H1 (cell line): ENCODE results near the gene SMIM24. TPM values are rescaled to one million over a fixed set of nuclear protein-coding genes. Genes with fewer than 3 reads are reported as not detected.

Source experiments
- CTCF ChIA-PET: fragments of 300-600 bp; sonication (Branson Sonifier 250); formaldehyde crosslinking; loops from one replicate; lab custom pipeline; 2021; ENCODE audit not compliant: partially characterized antibody; lab: Charles Lee
- POLR2A ChIA-PET: fragments of 300-600 bp; sonication (Branson Sonifier 250); formaldehyde crosslinking; loops from one replicate; lab custom pipeline; 2021; ENCODE audit warnings: inconsistent platforms; ENCODE audit not compliant: partially characterized antibody; lab: Charles Lee
- DNase-seq, 2 experiments: peaks; one replicate each; pipeline versions ENCODE4 v3.0.0 to v3.0.0-alpha.2; 2010 to 2022; ENCODE audit warnings: low spot score in 2 of 2, low read depth in 1 of 2, mixed read lengths in 1 of 2
- FAIRE-seq: peaks from 2 replicates; lab custom pipeline; 2011; peaks lifted over from hg19 to GRCh38; lab: Jason Lieb, UNC
- H2AFZ ChIP-seq: 2 replicates; pipeline ENCODE4 v1.8.1; 2012; ENCODE audit warnings: low read length, inconsistent platforms
- H2AK5ac ChIP-seq: 2 replicates; pipeline ENCODE4 v1.6.1; 2013; ENCODE audit warnings: low read depth, low read length
- H2BK120ac ChIP-seq: replicated peaks from 2 replicates; pipeline ENCODE3; 2013; ENCODE audit warnings: low read depth, low read length, inconsistent platforms
- H2BK12ac ChIP-seq: 2 replicates; pipeline ENCODE4 v1.6.1; 2013; ENCODE audit warnings: low read depth, low read length
- H2BK15ac ChIP-seq: 2 replicates; pipeline ENCODE4 v1.6.1; 2013; ENCODE audit warnings: low read length
- H2BK20ac ChIP-seq: 2 replicates; pipeline ENCODE4 v1.6.1; 2013; ENCODE audit warnings: low read length
- H2BK5ac ChIP-seq: 2 replicates; pipeline ENCODE4 v1.6.1; 2013; ENCODE audit warnings: low read depth, low read length
- H3K14ac ChIP-seq: 2 replicates; pipeline ENCODE4 v1.6.1; 2013; ENCODE audit warnings: inconsistent platforms; ENCODE audit not compliant: insufficient read length
- H3K18ac ChIP-seq: 2 replicates; pipeline ENCODE4 v1.6.1; 2013; ENCODE audit warnings: low read length; ENCODE audit errors: extremely low read depth
- H3K23ac ChIP-seq: 2 replicates; pipeline ENCODE4 v1.6.1; 2013; ENCODE audit warnings: inconsistent platforms; ENCODE audit not compliant: insufficient read length
- H3K23me2 ChIP-seq: 2 replicates; pipeline ENCODE4 v1.6.1; 2013; ENCODE audit warnings: low read depth, low read length
- H3K27ac ChIP-seq: 2 replicates; pipeline ENCODE4 v1.6.1; 2011; ENCODE audit warnings: low read depth, low read length, inconsistent platforms
- H3K27me3 ChIP-seq, 4 experiments: replicated peaks in 1 of 4; 1 replicate in 1 of 4; 2 replicates in 3 of 4; pipeline versions ENCODE4 v1.6.1 to v1.8.1; 2011 to 2013; ENCODE audit warnings: low read length in 3 of 4, mild to moderate bottlenecking in 3 of 4, inconsistent platforms in 2 of 4, mixed read lengths in 2 of 4, moderate library complexity in 1 of 4; ENCODE audit not compliant: control insufficient read depth in 3 of 4, insufficient read depth in 3 of 4; ENCODE audit errors: extremely low read depth in 1 of 4
- H3K36me3 ChIP-seq, 4 experiments: 2 replicates each; pipeline versions ENCODE4 v1.6.1 to v1.8.1; 2011 to 2013; ENCODE audit warnings: mild to moderate bottlenecking in 4 of 4, low read length in 3 of 4, moderate library complexity in 2 of 4, control low read depth in 1 of 4, inconsistent platforms in 1 of 4; ENCODE audit not compliant: insufficient read depth in 4 of 4, control insufficient read depth in 2 of 4
- H3K4ac ChIP-seq: replicated peaks from 2 replicates; pipeline ENCODE3; 2013; ENCODE audit warnings: low read length, low read depth, mixed read lengths, inconsistent platforms; ENCODE audit not compliant: insufficient read length
- H3K4me1 ChIP-seq, 4 experiments: replicated peaks in 1 of 4; 1 replicate in 1 of 4; 2 replicates in 3 of 4; pipeline versions ENCODE4 v1.6.1 to v1.8.1; 2011 to 2013; ENCODE audit warnings: low read length in 3 of 4, inconsistent platforms in 2 of 4, mixed read lengths in 1 of 4; ENCODE audit not compliant: insufficient read depth in 4 of 4, control insufficient read depth in 3 of 4
- H3K4me2 ChIP-seq, 2 experiments: 2 replicates each; pipeline versions ENCODE4 v1.6.1 to v1.8.1; 2011 to 2013; ENCODE audit warnings: low read depth in 2 of 2, low read length in 2 of 2, control low read depth in 1 of 2, inconsistent platforms in 1 of 2, mild to moderate bottlenecking in 1 of 2; ENCODE audit not compliant: insufficient read depth in 1 of 2
- H3K4me3 ChIP-seq, 4 experiments: fragments of 200-600, 300-600 bp in 1 of 4; sonication (generic), shearing (Covaris generic), sonication (Bioruptor Twin) in 1 of 4; 2 replicates each; pipeline versions ENCODE4 v1.5.1 to v1.8.1; 2011 to 2016; ENCODE audit warnings: low read length in 4 of 4, low read depth in 3 of 4, control low read depth in 2 of 4, inconsistent platforms in 2 of 4, mild to moderate bottlenecking in 2 of 4, mixed read lengths in 1 of 4, moderate library complexity in 1 of 4; ENCODE audit not compliant: insufficient read depth in 2 of 4; ENCODE audit errors: extremely low read depth in 1 of 4
- H3K56ac ChIP-seq: replicated peaks from 2 replicates; pipeline ENCODE3; 2013; ENCODE audit warnings: low read depth, mild to moderate bottlenecking, mixed read lengths, low read length, inconsistent platforms; ENCODE audit not compliant: insufficient read length
- H3K79me1 ChIP-seq: 2 replicates; pipeline ENCODE4 v1.6.1; 2013; ENCODE audit warnings: low read depth, low read length, control low read depth
- H3K79me2 ChIP-seq, 2 experiments: 2 replicates each; pipeline versions ENCODE4 v1.6.1 to v1.8.1; 2012 to 2013; ENCODE audit warnings: low read length in 2 of 2, mild to moderate bottlenecking in 2 of 2, inconsistent platforms in 1 of 2; ENCODE audit not compliant: insufficient read depth in 2 of 2, control insufficient read depth in 1 of 2
- H3K9ac ChIP-seq, 4 experiments: replicated peaks in 1 of 4; 1 replicate in 1 of 4; 2 replicates in 3 of 4; pipeline versions ENCODE4 v1.6.1 to v1.8.1; 2011 to 2013; ENCODE audit warnings: low read depth in 3 of 4, low read length in 3 of 4, control low read depth in 2 of 4, mild to moderate bottlenecking in 2 of 4, moderate library complexity in 2 of 4, inconsistent platforms in 1 of 4; ENCODE audit errors: extremely low read depth in 1 of 4
- H3K9me3 ChIP-seq, 2 experiments: 2 replicates each; pipeline versions ENCODE4 v1.6.1 to v1.8.1; 2012 to 2013; ENCODE audit warnings: mild to moderate bottlenecking in 2 of 2, moderate library complexity in 2 of 2, control low read depth in 1 of 2, inconsistent platforms in 1 of 2, low read depth in 1 of 2, low read length in 1 of 2, mixed read lengths in 1 of 2; ENCODE audit not compliant: insufficient read depth in 2 of 2
- H4K20me1 ChIP-seq, 2 experiments: replicated peaks in 1 of 2; 2 replicates each; pipeline versions ENCODE3 to v1.8.1; 2011 to 2013; ENCODE audit warnings: inconsistent platforms in 2 of 2, low read length in 2 of 2, mild to moderate bottlenecking in 1 of 2; ENCODE audit not compliant: insufficient read depth in 2 of 2, control insufficient read depth in 1 of 2
- H4K5ac ChIP-seq: 2 replicates; pipeline ENCODE4 v1.6.1; 2013; ENCODE audit warnings: low read length, low read depth, mixed read lengths, inconsistent platforms; ENCODE audit not compliant: insufficient read length
- H4K8ac ChIP-seq: 2 replicates; pipeline ENCODE4 v1.8.0; 2013; ENCODE audit warnings: mild to moderate bottlenecking, moderate library complexity, low read length, inconsistent platforms; ENCODE audit not compliant: insufficient read depth; ENCODE audit errors: extremely low read depth
- H4K91ac ChIP-seq: replicated peaks from 2 replicates; pipeline ENCODE3; 2013; ENCODE audit warnings: low read length, mixed read lengths, inconsistent platforms; ENCODE audit not compliant: insufficient read length
- E2F6 ChIP-seq: IDR thresholded peaks from 2 replicates; pipeline ENCODE4 v1.6.1; 2012; ENCODE audit warnings: inconsistent platforms
- EZH2 ChIP-seq: fragments of 200-600 bp; sonication (generic); IDR thresholded peaks from 2 replicates; pipeline ENCODE4 v1.7.1; 2012; ENCODE audit warnings: low read depth, mild to moderate bottlenecking, moderate library complexity, low read length, inconsistent platforms; ENCODE audit not compliant: severe bottlenecking
- MAX ChIP-seq: IDR thresholded peaks from 2 replicates; pipeline ENCODE4 v1.6.1; 2012; ENCODE audit warnings: inconsistent platforms
- PHF8 ChIP-seq: fragments of 200-600 bp; sonication (generic); conservative IDR thresholded peaks from 2 replicates; pipeline ENCODE4 v1.7.1; 2012; ENCODE audit warnings: low read depth, mild to moderate bottlenecking, inconsistent platforms, low read length, moderate library complexity
- SP2 ChIP-seq: IDR thresholded peaks from 2 replicates; pipeline ENCODE4 v1.6.1; 2012; ENCODE audit warnings: mild to moderate bottlenecking, low read length, inconsistent platforms
- WGBS, 2 experiments: shearing (Covaris generic) in 1 of 2; methylation state at CpG; one replicate each; pipeline versions ENCODE4 v1.1.6 to v1.1.7; 2013 to 2015; ENCODE audit warnings: low lambda C conversion rate in 2 of 2, mixed read lengths in 2 of 2, inconsistent platforms in 1 of 2, low coverage in 1 of 2, missing lambda C conversion rate in 1 of 2; ENCODE audit not compliant: insufficient replicate concordance in 2 of 2, insufficient coverage in 1 of 2, insufficient read length in 1 of 2; ENCODE audit errors: extremely low coverage in 1 of 2, missing lambda C conversion rate in 1 of 2; 5-methylcytosine and 5-hydroxymethylcytosine counted together
- polyA plus RNA-seq, 7 experiments: library from polyadenylated mRNA; depleted of rRNA in 3 of 7; stranded (reverse) in 5 of 7; unstranded in 2 of 7; fragments of >200 nt in 5 of 7; fragments of 200-250 nt in 2 of 7; gene quantifications; 1 replicate in 5 of 7; 2 replicates in 1 of 7; 4 replicates in 1 of 7; pipeline versions ENCODE4 v1.2.1 to v1.2.3, GENCODE V29; 2011 to 2013; ENCODE audit warnings: missing spikeins in 2 of 7, mixed read lengths in 2 of 7
- total RNA-seq: library from RNA; stranded (reverse); fragmentation: NEBNext Ultra II Directional; extraction: Animal tissue kit (Norgen Biotek cat#: 25700); gene quantifications from 2 replicates; pipeline ENCODE4 v1.2.1, GENCODE V29; 2021
- TF ChIP-seq, protein P1 (sequence below), 3 experiments: IDR thresholded peaks; 1 replicate in 2 of 3; 2 replicates in 1 of 3; pipeline versions ENCODE4 v1.5.1 to v1.6.1; 2011; ENCODE audit warnings: low read length in 3 of 3, mild to moderate bottlenecking in 3 of 3, inconsistent platforms in 2 of 3, low read depth in 1 of 3, moderate library complexity in 1 of 3; ENCODE audit not compliant: insufficient read depth in 1 of 3; ENCODE audit errors: control extremely low read depth in 1 of 3
- TF ChIP-seq, protein P2 (sequence below): IDR thresholded peaks from 2 replicates; pipeline ENCODE4 v1.6.1; 2012; ENCODE audit warnings: low read length, inconsistent platforms

Gene SMIM24
- total and polyA plus RNA-seq, 2 of the 8 experiments (the other 6 are each of a cell fraction or from before 2014, with no cell fraction given): 3.8 to 4.5 TPM

DNA sequence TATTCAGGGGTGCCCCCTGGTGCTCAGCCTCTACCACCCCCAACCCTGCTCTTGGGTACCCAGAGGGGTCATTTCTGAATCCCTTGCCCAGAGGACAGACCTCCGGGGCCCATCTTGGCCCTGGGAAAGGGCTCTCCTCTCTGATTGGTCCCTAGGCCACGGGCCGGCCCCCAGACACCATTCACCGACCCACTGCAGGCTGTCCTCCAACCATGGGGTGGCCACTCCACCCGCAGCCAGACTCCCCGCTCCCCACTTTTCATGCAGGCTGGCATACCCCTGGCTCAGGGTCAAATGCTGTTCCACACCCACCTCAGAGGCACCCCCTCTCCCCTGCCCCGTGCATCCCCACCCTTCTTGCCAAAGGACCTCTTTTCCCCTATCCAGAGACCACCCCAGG, 14.8 kb downstream of the SMIM24 start:
- Histone ChIP-seq H2BK12ac (no peak overlapping the region), H4K5ac (no peak overlapping the region), H3K79me2 (no peaks in the 10 kb centered on the region), H3K9ac (no peak overlapping the region), H4K8ac (no peak overlapping the region; the same call in 1 of the 2 replicates), H3K23me2 (peaks cover 5% of the 10 kb centered on the region; the same call in 1 of the 2 replicates), H3K27ac (no peak overlapping the region), H3K4me3 (no peak overlapping the region), H2BK20ac (no peak overlapping the region), H2BK120ac (no peak overlapping the region), H3K36me3 (no peaks in the 10 kb centered on the region; a peak in 1 of 8 replicates), H3K4ac (no peak overlapping the region), H3K56ac (no peak overlapping the region), H3K18ac (no peak overlapping the region), H3K27me3 (peaks cover 21 to 51% (median 44%) of the 10 kb centered on the region in 4 experiments), H3K4me1 (peaks cover 0 to 5% (median 2%) of the 10 kb centered on the region in 4 experiments; a peak in 4 of 7 replicates), H3K23ac (no peak overlapping the region), H3K14ac (no peak overlapping the region), H3K9me3 (peaks cover 6 to 10% of the 10 kb centered on the region in 2 experiments; a peak in 3 of 4 replicates), H2BK5ac (no peak overlapping the region), H2AK5ac (no peak overlapping the region), H2AFZ (no peak overlapping the region), H3K4me2 (peak overlapping the region; percentile 36 to 63; a peak in 3 of 4 replicates), H4K20me1 (peaks cover 0 to 4% of the 10 kb centered on the region in 2 experiments), H3K79me1 (no peaks in the 10 kb centered on the region), H2BK15ac (no peak overlapping the region), H4K91ac (no peak overlapping the region)
- ChIA-PET POLR2A (interaction anchor here (1.9 kb wide), 1 partner anchor 21 kb away, joined by 5 read pairs; no protein-coding TSS in a partner anchor), CTCF (interaction anchor here (0.7 to 1.7 kb wide), 5 partner anchors 12 to 144 kb away, joined by 3 to 5 read pairs (median 3); no protein-coding TSS in a partner anchor)
- no peak for DNase-seq
- 61% methylated on average over 3 of the region's 7 CpGs; no CpG with 5 or more reads in 1 of the 2 experiments for WGBS, 2 experiments
- FAIRE-seq: no peak
- TF ChIP-seq, protein P1, sequence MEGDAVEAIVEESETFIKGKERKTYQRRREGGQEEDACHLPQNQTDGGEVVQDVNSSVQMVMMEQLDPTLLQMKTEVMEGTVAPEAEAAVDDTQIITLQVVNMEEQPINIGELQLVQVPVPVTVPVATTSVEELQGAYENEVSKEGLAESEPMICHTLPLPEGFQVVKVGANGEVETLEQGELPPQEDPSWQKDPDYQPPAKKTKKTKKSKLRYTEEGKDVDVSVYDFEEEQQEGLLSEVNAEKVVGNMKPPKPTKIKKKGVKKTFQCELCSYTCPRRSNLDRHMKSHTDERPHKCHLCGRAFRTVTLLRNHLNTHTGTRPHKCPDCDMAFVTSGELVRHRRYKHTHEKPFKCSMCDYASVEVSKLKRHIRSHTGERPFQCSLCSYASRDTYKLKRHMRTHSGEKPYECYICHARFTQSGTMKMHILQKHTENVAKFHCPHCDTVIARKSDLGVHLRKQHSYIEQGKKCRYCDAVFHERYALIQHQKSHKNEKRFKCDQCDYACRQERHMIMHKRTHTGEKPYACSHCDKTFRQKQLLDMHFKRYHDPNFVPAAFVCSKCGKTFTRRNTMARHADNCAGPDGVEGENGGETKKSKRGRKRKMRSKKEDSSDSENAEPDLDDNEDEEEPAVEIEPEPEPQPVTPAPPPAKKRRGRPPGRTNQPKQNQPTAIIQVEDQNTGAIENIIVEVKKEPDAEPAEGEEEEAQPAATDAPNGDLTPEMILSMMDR (IDR thresholded peaks at IDR 0.05; ENCODE audit: control extremely low read depth in 1 of 3, insufficient read depth in 1 of 3, low read depth in 1 of 3, low read length in 3 of 3): no peak
- no peak for TF ChIP-seq MAX
- TF ChIP-seq, protein P2, sequence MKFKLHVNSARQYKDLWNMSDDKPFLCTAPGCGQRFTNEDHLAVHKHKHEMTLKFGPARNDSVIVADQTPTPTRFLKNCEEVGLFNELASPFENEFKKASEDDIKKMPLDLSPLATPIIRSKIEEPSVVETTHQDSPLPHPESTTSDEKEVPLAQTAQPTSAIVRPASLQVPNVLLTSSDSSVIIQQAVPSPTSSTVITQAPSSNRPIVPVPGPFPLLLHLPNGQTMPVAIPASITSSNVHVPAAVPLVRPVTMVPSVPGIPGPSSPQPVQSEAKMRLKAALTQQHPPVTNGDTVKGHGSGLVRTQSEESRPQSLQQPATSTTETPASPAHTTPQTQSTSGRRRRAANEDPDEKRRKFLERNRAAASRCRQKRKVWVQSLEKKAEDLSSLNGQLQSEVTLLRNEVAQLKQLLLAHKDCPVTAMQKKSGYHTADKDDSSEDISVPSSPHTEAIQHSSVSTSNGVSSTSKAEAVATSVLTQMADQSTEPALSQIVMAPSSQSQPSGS: no peak
- no peak for TF ChIP-seq SP2
- TF ChIP-seq E2F6: no peak
- no peak for TF ChIP-seq PHF8
- no peak for TF ChIP-seq EZH2
